Astrocyte of the spinal cord (primary cell): ENCODE data around the gene GDPD3.

Source experiments
- DNase-seq: peaks from one replicate; pipeline ENCODE4 v3.0.0; 2011; ENCODE audit warnings: low read depth, low spot score
- H3K4me3 ChIP-seq: 2 replicates; pipeline ENCODE4 v1.5.1; 2011; ENCODE audit warnings: low read depth, mild to moderate bottlenecking, low read length, moderate library complexity
- in situ Hi-C: cut with HindIII; loops from 2 replicates; pipeline ENCODE4 v1.10.0; 2017; ENCODE audit warnings: low sequenced_read_pairs
- TF ChIP-seq, protein P1 (sequence below): IDR thresholded peaks from 2 replicates; pipeline ENCODE4 v1.5.1; 2012; ENCODE audit warnings: low read depth, mild to moderate bottlenecking, low read length, inconsistent platforms

GDPD3 gene

DNA sequence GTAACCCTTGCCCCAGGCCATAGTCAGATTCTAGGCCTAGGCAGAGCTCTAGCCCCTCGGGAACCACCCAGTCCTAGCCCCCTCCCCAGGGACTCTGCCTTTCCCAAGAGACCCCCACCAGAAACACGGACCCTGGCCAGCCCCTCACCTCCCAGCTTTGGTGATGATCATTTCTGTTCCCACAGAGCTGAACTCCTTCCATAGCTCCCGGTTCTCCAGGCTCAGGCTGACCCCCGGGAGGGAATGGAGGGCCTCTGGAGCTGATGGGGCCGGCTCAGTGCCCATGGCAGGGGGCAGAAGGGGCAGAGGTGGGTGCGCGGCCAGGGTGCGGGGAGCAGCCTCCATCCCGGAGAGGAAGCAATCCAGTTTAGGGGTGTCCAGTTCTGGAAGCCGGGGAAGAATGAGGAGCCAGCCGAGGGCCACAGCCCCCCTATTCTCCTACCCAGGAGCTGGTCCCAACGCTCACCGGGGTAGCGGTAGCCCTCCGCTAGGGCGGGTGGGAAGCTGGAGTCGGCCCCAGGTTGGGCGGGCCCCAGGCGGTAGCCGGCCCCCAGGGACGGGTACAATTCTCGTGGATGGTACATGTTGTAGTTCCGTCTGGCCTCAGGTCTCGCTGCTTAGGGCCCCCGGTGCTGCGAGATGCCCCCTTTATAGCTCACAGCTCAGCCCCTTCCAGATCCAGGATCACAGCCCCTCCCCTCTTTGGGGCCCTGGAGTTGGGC, 22.6 kb downstream of the GDPD3 start:
- TF ChIP-seq, protein P1, sequence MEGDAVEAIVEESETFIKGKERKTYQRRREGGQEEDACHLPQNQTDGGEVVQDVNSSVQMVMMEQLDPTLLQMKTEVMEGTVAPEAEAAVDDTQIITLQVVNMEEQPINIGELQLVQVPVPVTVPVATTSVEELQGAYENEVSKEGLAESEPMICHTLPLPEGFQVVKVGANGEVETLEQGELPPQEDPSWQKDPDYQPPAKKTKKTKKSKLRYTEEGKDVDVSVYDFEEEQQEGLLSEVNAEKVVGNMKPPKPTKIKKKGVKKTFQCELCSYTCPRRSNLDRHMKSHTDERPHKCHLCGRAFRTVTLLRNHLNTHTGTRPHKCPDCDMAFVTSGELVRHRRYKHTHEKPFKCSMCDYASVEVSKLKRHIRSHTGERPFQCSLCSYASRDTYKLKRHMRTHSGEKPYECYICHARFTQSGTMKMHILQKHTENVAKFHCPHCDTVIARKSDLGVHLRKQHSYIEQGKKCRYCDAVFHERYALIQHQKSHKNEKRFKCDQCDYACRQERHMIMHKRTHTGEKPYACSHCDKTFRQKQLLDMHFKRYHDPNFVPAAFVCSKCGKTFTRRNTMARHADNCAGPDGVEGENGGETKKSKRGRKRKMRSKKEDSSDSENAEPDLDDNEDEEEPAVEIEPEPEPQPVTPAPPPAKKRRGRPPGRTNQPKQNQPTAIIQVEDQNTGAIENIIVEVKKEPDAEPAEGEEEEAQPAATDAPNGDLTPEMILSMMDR: no peak
- in situ Hi-C loops: no loop called here
- H3K4me3 ChIP-seq: no peak overlapping the region
- DNase-seq: no peak

DNA sequence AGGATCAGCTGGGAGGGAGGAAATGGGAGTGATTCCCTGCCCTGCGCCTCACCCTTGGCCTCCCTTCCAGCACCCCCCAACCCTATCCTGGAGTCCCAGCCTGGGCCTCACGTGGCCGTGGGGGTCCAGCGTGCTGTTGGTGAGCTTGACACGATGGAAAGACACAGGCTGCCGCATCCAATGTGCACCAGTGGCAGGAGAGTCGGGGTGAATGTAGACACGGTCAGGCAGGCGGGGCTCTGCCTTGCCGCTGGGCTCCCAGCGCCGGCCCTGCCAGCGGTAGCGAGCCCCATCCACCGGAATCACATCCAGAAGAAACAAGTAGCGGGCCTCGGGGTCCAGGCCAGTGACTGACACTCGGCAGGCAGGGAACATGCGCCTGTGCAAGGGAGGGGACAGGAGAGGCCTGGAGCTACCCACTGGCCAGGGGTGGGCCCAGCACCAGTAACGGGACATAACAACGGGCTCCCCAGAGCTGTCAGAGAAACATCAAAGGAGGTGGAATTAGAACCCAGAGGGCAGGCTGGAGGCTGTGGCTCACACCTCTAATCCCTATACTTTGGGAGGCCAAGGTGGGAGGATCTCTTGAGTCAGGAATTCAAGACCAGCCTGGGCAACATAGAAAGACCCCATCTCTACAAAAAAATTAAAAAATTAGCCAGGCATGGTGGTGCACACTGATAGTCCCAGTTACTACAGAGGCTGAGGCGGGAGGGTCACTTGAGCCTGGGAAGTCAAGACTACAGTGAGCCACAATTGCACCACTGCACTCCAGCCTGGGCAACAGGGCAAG, 24.3 kb downstream of the GDPD3 start:
- no peak overlapping the region for H3K4me3 ChIP-seq
- DNase-seq: no peak
- in situ Hi-C loops: no loop called here
- TF ChIP-seq, protein P1: no peak

DNA sequence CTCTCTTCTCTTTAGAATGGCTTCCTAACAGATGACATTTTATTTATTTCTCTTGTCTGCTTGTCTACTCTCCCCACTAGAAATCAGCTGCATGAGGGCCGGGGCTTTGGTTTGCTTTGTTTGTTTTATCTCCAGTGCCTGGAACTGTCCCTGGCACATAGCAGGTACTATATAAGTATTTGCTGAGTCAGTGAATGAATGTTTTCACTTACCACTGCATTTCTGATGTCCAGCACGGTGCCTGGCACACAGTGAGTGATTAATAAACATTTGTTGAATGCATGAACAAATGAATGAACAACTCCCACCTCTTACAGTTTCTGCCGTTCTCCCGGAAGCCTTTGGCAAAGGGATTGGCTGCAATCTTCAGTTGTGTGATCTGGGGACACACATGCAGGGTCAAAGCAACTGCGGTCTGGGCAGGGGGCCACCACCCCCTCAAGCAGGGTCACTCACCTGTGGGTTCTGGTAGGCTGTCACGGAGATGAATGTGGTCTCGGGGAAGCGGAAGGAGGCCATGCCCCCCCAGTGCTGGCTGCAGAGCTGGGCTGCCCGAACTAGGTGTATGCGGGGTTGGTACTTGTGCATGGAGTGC, 25.0 kb downstream of the GDPD3 start:
- DNase-seq: no peak
- no peak overlapping the region for H3K4me3 ChIP-seq
- TF ChIP-seq, protein P1: no peak
- in situ Hi-C loops: no loop called here

GRCh38 chr16:30087181-30087898, 26.0 kb downstream of the GDPD3 start:
- no peak overlapping the region for H3K4me3 ChIP-seq
- in situ Hi-C loops: no loop called here
- TF ChIP-seq, protein P1: no peak
- DNase-seq: no peak

DNA sequence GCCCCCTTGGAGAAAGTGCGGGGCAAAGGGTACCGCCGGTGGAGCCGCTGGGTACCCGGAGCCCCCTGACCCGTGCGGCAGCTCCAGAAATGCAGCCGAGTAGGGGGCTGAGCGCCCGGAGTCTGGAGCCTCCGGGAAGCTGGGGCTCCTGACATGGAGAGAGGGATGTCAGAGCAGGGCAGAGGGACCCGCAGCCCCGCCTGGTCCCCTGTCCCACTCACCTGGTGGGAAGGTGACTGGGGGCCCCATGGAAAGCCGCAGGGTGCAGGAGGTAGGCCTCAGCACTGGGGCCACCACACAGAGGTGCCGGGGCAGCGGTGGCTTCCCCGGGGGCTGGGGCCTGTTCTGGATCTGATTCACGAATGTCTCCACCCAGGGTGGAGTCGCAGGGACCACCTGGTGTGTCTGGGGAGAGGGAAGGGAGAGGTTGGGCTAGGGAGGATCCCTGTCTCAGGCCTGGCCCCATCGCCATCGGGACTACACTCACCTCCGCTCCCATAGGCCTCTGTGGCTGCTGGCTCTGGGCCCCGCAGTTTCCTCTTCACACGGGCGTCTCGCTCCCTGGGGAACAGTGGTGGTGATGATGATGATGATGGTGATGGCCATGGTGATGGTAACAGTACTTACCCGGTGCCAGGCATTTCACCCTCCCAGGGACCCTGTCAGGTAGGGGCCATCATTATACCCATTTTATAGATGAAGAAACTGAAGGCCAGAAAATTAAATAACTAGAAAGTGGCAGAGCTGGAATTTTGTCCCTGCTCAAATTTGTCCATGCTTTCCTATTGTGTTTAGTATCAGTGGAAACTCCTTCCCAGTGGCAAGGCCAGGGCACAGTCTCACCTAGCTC, 26.8 kb downstream of the GDPD3 start:
- TF ChIP-seq, protein P1: no peak
- no peak for DNase-seq
- in situ Hi-C loops: no loop called here
- H3K4me3 ChIP-seq: no peak overlapping the region
